ENCODE measurements around the gene FREM1.

FREM1 gene

DNA sequence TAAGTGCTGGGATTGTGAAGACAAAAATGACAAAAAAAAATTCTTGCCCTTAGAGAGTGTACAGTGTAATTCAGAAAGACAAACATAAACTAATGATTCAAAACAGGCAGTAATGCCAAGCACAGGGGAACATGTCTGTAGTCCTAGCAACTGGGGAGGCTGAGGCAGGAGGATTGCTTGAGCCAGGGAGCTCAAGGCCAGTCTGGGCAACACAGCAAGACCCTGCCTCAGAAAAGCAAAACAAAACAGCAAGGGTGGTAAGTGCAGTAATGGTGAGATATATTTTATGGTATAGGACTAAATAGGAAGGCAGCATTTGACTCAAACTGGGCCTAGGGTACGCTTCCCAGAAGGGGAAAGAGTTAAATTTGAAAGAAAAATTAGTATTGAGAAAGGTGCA lies 18.9 kb downstream of the FREM1 start:
- TF ChIP-seq, protein P1, sequence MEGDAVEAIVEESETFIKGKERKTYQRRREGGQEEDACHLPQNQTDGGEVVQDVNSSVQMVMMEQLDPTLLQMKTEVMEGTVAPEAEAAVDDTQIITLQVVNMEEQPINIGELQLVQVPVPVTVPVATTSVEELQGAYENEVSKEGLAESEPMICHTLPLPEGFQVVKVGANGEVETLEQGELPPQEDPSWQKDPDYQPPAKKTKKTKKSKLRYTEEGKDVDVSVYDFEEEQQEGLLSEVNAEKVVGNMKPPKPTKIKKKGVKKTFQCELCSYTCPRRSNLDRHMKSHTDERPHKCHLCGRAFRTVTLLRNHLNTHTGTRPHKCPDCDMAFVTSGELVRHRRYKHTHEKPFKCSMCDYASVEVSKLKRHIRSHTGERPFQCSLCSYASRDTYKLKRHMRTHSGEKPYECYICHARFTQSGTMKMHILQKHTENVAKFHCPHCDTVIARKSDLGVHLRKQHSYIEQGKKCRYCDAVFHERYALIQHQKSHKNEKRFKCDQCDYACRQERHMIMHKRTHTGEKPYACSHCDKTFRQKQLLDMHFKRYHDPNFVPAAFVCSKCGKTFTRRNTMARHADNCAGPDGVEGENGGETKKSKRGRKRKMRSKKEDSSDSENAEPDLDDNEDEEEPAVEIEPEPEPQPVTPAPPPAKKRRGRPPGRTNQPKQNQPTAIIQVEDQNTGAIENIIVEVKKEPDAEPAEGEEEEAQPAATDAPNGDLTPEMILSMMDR (IDR thresholded peaks at IDR 0.05; ENCODE audit: low read length, missing control alignments) = no peak
- no peak overlapping the region for H3K4me3 ChIP-seq (replicated peaks; ENCODE audit: low read depth, low read length)
- DNase-seq (ENCODE audit: low read depth) = no peak

DNA sequence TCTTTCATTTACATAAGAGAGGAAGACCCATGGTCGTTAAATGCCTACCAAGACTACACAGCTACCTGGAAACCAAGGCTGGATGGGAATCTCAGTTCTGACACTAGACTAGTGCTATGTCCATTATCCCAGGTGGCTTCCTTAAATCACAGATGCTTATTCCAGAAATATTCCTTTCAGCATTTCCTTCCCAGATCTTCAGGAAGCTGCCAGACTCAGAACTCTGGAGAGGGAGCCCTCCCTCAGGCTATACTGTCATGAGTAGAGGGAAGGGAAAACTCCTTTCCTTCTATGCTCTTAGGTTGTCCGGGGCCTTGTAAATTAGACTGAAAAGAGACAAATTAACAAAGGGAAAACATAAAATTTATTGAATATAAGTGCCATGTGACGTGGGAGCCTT lies 20.8 kb downstream of the FREM1 start:
- H3K4me3 ChIP-seq (replicated peaks; ENCODE audit: low read depth, low read length) = no peak overlapping the region
- TF ChIP-seq, protein P1 (IDR thresholded peaks at IDR 0.05; ENCODE audit: low read length, missing control alignments) = no peak
- no peak for DNase-seq (ENCODE audit: low read depth)

DNA sequence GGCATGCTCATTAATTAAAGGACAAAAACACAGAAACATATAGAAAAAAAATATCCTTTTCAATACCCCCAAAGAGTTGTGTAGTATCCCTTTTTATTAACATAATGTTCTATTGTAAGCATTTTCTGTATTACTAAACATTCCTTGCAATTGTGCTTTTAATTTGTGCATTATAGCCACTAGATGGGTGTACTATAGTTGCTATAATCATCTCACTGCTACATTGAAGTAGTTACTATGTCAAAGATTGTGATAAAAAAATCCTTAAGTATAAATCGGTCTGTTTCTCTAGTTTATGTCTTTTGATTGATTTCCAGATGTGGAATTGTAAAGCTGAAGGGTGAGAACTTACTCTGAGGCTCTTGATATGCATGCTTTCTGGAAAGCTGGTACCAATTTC lies 21.4 kb downstream of the FREM1 start:
- no peak for DNase-seq (ENCODE audit: low read depth)
- TF ChIP-seq, protein P1 (IDR thresholded peaks at IDR 0.05; ENCODE audit: low read length, missing control alignments) = no peak
- H3K4me3 ChIP-seq (replicated peaks; ENCODE audit: low read depth, low read length) = no peak overlapping the region

DNA sequence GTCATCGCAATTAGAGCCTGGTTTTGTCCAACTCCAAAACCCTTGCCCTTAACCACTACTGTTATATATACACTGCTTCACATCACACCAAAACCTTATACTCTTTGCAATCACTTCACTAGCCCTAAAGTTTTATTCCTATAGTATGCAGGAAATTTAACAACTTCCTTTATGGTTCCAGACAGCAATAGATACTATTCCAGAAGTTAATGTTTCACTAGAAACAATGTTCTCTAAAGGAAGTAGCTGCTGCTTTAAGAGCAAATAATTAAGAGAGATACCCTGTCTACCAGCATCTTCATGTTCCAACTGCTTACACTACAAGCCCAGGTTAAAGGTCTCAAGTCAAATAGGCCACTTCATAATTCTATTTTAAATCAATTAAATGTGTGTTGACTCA lies 22.0 kb downstream of the FREM1 start:
- H3K4me3 ChIP-seq (replicated peaks; ENCODE audit: low read depth, low read length) = no peak overlapping the region
- no peak for DNase-seq (ENCODE audit: low read depth)
- TF ChIP-seq, protein P1 (IDR thresholded peaks at IDR 0.05; ENCODE audit: low read length, missing control alignments) = no peak

DNA sequence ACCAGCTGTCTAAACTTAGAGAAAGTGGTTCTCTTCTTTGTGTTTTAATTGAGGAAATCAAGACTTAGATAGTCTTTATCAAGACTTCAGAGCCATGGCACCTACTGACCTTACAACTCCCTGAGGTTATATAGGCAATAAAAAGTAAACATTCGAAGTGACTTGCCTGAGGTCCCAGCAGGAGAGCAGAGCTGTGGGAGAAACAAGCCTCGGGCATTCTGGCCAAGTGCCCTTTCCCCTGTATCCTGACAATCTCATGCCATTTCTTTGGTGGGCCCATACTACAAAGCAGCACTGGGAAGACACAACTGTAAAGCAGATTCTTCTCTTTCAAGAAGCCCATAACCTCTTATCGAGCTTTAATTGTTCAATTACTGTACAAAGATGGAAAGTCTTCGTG lies 23.1 kb downstream of the FREM1 start:
- no peak for DNase-seq (ENCODE audit: low read depth)
- H3K4me3 ChIP-seq (replicated peaks; ENCODE audit: low read depth, low read length) = no peak overlapping the region
- TF ChIP-seq, protein P1 (IDR thresholded peaks at IDR 0.05; ENCODE audit: low read length, missing control alignments) = no peak

DNA sequence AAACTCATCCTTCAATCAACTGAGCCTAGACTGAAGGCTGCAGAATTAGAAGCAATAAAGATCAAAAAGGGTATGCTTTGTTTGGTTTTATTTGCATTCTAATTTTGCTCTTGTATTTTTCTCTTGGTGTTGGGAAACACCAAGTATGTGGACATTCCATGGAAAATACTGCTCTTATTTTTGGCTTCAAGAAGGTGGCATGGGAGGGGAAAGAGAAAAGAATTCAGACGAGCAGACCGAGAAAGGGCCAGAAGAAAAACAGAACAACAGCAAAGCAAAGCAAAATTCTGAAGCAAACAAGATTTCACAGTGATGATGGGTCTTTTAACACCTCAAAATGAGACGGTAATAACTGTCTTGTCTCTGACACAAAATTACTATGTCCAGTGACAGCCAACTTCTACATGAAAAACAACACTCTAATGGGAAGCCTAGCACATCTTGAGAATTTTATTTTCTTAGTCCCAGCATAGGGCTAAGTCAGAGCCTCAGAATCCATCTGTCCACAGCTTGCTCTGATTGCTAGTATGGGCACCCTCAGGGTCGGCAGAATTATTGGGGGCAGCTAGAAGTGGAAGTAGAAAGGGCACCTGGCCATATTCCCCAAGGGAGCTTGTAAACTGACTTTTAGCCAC lies 26.8 kb downstream of the FREM1 start:
- no peak overlapping the region for H3K4me3 ChIP-seq (replicated peaks; ENCODE audit: low read depth, low read length)
- DNase-seq (ENCODE audit: low read depth) = no peak
- TF ChIP-seq, protein P1 (IDR thresholded peaks at IDR 0.05; ENCODE audit: low read length, missing control alignments) = no peak

DNA sequence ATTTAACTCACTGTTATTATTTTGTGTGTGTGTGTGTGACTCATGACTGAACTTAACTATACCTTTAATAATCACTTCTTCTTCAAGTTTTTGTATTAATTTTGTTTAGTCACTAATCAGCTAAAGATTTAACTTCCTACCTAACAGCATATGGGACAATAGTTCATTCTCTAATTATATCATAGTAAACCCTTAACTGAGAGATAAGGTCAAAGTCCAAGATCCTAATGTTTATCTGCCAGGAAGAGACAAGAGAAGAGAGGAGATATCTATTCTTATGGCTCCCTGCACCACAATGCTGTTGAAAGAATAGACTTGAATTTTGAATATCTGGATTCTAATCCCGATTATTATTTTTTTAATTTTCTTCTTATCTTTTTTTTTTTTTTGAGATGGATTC lies 28.1 kb downstream of the FREM1 start:
- DNase-seq (ENCODE audit: low read depth) = no peak
- H3K4me3 ChIP-seq (replicated peaks; ENCODE audit: low read depth, low read length) = no peak overlapping the region
- TF ChIP-seq, protein P1 (IDR thresholded peaks at IDR 0.05; ENCODE audit: low read length, missing control alignments) = no peak

All from fibroblast of pulmonary artery (primary cell).